ENCODE measurements around the gene ZNF236.

Gene ZNF236

DNA sequence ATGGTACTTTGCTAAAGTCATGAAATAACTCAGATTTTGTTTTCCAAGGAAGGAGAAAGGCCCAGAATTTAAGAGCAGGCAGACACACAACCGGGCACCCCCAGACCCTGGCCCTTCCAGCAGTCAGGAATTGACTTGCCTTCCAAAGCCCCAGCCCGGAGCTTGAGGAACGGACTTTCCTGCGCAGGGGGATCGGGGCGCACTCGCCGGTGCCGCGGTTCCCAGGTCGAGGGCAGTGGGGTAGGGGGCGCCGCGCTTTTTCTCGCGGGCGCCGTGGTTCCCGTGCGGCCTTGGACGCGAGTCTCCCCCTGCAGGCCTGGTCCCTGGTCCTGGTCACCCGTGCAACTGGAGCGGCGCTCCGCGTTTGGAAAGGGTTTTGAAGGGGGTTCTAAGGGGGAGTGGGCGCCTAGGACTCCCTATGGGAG is 1.2 kb downstream of the ZNF236 start:
- TF ChIP-seq, protein P1, sequence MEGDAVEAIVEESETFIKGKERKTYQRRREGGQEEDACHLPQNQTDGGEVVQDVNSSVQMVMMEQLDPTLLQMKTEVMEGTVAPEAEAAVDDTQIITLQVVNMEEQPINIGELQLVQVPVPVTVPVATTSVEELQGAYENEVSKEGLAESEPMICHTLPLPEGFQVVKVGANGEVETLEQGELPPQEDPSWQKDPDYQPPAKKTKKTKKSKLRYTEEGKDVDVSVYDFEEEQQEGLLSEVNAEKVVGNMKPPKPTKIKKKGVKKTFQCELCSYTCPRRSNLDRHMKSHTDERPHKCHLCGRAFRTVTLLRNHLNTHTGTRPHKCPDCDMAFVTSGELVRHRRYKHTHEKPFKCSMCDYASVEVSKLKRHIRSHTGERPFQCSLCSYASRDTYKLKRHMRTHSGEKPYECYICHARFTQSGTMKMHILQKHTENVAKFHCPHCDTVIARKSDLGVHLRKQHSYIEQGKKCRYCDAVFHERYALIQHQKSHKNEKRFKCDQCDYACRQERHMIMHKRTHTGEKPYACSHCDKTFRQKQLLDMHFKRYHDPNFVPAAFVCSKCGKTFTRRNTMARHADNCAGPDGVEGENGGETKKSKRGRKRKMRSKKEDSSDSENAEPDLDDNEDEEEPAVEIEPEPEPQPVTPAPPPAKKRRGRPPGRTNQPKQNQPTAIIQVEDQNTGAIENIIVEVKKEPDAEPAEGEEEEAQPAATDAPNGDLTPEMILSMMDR (IDR thresholded peaks at IDR 0.05; ENCODE audit: low read length), result peak; percentile 48; the same call in 1 of the 2 replicates
- no peak for TF ChIP-seq EZH2 (IDR thresholded peaks at IDR 0.05; ENCODE audit: borderline replicate concordance, low read length)
- H3K27me3 ChIP-seq (ENCODE audit: insufficient read depth, low read length), result no peaks in the 10 kb centered on the region
- H2AFZ ChIP-seq (ENCODE audit: low read length), result no peak overlapping the region
- H3K4me3 ChIP-seq (ENCODE audit: low read depth, low read length, poor library complexity, severe bottlenecking), result peak overlapping the region; percentile 90
- no peaks in the 10 kb centered on the region for H3F3A ChIP-seq (ENCODE audit: insufficient read depth, low read length)
- peaks cover 7% of the 10 kb centered on the region; the same call in 1 of the 2 replicates for H3K36me3 ChIP-seq (ENCODE audit: insufficient read depth, low read length)
- peaks cover 44% of the 10 kb centered on the region for H3K79me2 ChIP-seq (ENCODE audit: insufficient read depth, low read length)
- no peaks in the 10 kb centered on the region for H3K9me3 ChIP-seq (ENCODE audit: low read length)
- no peaks in the 10 kb centered on the region for H3K9me2 ChIP-seq (ENCODE audit: low read depth, low read length)
- H4K20me1 ChIP-seq (ENCODE audit: insufficient read depth, low read length), result no peaks in the 10 kb centered on the region
- peak overlapping the region; percentile 87 for H3K9ac ChIP-seq (ENCODE audit: low read length)
- peaks cover 46% of the 10 kb centered on the region for H3K4me1 ChIP-seq (ENCODE audit: insufficient read depth, low read length, severe bottlenecking)
- peak overlapping the region; percentile 77 for H3K4me2 ChIP-seq (ENCODE audit: low read length)
- H3K27ac ChIP-seq (ENCODE audit: low read depth, low read length, poor library complexity, severe bottlenecking), result peak overlapping the region; percentile 81

DNA sequence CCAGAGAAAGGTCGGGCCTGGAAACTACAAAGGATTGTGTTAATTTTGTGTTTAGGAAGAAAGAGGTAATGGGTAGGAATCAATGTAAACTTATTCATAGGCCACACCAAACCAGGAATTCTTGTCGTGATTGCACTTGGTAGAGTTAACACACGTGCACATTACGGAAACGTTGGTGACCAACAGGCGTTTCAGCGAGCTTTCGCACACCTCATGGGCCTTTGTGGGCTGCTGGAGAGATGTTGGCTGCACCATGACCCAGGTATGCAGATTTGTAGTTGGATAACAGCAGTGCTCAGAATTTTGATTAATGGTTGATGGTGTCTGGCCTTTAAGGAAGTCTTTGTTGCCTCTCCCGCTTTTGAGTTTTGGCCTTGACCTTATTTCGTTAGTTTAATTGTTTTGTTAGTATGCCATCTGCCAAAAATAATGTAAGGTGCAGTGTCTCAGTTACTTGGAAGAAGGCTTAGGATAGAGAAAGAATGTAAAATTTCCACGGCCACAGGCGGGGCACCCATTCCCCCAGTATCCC is 1.9 kb downstream of the ZNF236 start:
- Histone ChIP-seq H3F3A (ENCODE audit: insufficient read depth, low read length) (no peaks in the 10 kb centered on the region), H3K4me2 (ENCODE audit: low read length) (peak overlapping the region; percentile 77), H2AFZ (ENCODE audit: low read length) (no peak overlapping the region), H3K9me2 (ENCODE audit: low read depth, low read length) (no peaks in the 10 kb centered on the region), H3K9me3 (ENCODE audit: low read length) (no peaks in the 10 kb centered on the region), H3K79me2 (ENCODE audit: insufficient read depth, low read length) (peaks cover 40% of the 10 kb centered on the region), H3K4me1 (ENCODE audit: insufficient read depth, low read length, severe bottlenecking) (peaks cover 46% of the 10 kb centered on the region), H3K27ac (ENCODE audit: low read depth, low read length, poor library complexity, severe bottlenecking) (peak overlapping the region; percentile 81), H3K4me3 (ENCODE audit: low read depth, low read length, poor library complexity, severe bottlenecking) (peak overlapping the region; percentile 90), H3K27me3 (ENCODE audit: insufficient read depth, low read length) (no peaks in the 10 kb centered on the region), H3K36me3 (ENCODE audit: insufficient read depth, low read length) (peaks cover 6% of the 10 kb centered on the region; the same call in 1 of the 2 replicates), H3K9ac (ENCODE audit: low read length) (peak overlapping the region; percentile 87), H4K20me1 (ENCODE audit: insufficient read depth, low read length) (no peaks in the 10 kb centered on the region)
- TF ChIP-seq, protein P1 (IDR thresholded peaks at IDR 0.05; ENCODE audit: low read length), result no peak
- TF ChIP-seq EZH2 (IDR thresholded peaks at IDR 0.05; ENCODE audit: borderline replicate concordance, low read length), result no peak

DNA sequence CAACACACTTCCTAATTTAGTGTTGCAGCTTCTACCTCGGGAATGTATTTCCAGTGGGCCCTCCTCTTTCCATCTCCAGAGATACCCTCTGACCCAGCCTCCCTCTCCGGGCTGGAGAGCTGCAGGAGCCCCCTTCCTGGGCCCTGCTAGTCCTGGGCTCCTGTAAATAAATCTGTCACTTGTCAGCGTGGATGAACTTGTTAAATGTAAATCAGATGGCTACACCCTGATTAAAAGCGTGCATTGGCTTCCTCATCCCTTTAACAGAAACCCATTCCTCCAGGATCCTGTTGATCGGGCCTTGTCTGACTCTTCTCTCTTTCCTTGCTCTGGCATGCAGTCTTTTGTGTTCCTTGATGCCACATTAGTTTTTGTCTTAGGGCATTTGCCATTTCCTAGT is 2.4 kb downstream of the ZNF236 start:
- H3K9me3 ChIP-seq (ENCODE audit: low read length), result no peaks in the 10 kb centered on the region
- H3K4me3 ChIP-seq (ENCODE audit: low read depth, low read length, poor library complexity, severe bottlenecking), result peak overlapping the region; percentile 90
- TF ChIP-seq, protein P1 (IDR thresholded peaks at IDR 0.05; ENCODE audit: low read length), result no peak
- no peak for TF ChIP-seq EZH2 (IDR thresholded peaks at IDR 0.05; ENCODE audit: borderline replicate concordance, low read length)
- H3K79me2 ChIP-seq (ENCODE audit: insufficient read depth, low read length), result peaks cover 36% of the 10 kb centered on the region
- H3K9ac ChIP-seq (ENCODE audit: low read length), result peak overlapping the region; percentile 87
- no peak overlapping the region for H2AFZ ChIP-seq (ENCODE audit: low read length)
- no peaks in the 10 kb centered on the region for H3K9me2 ChIP-seq (ENCODE audit: low read depth, low read length)
- H3K27me3 ChIP-seq (ENCODE audit: insufficient read depth, low read length), result no peaks in the 10 kb centered on the region
- peak overlapping the region; percentile 77 for H3K4me2 ChIP-seq (ENCODE audit: low read length)
- H3K27ac ChIP-seq (ENCODE audit: low read depth, low read length, poor library complexity, severe bottlenecking), result peak overlapping the region; percentile 81
- no peaks in the 10 kb centered on the region for H3F3A ChIP-seq (ENCODE audit: insufficient read depth, low read length)
- peaks cover 41% of the 10 kb centered on the region for H3K4me1 ChIP-seq (ENCODE audit: insufficient read depth, low read length, severe bottlenecking)
- no peaks in the 10 kb centered on the region for H4K20me1 ChIP-seq (ENCODE audit: insufficient read depth, low read length)
- peaks cover 3% of the 10 kb centered on the region; the same call in 1 of the 2 replicates for H3K36me3 ChIP-seq (ENCODE audit: insufficient read depth, low read length)
